HG03460 (cell line): ENCODE results near the gene TNFAIP3.

Experiments used
- ATAC-seq: cut with Tn5 transposase; IDR thresholded peaks from one replicate; pipeline ENCODE4 v1.9.1; 2021; ENCODE audit not compliant: unreplicated experiment

Gene TNFAIP3

DNA sequence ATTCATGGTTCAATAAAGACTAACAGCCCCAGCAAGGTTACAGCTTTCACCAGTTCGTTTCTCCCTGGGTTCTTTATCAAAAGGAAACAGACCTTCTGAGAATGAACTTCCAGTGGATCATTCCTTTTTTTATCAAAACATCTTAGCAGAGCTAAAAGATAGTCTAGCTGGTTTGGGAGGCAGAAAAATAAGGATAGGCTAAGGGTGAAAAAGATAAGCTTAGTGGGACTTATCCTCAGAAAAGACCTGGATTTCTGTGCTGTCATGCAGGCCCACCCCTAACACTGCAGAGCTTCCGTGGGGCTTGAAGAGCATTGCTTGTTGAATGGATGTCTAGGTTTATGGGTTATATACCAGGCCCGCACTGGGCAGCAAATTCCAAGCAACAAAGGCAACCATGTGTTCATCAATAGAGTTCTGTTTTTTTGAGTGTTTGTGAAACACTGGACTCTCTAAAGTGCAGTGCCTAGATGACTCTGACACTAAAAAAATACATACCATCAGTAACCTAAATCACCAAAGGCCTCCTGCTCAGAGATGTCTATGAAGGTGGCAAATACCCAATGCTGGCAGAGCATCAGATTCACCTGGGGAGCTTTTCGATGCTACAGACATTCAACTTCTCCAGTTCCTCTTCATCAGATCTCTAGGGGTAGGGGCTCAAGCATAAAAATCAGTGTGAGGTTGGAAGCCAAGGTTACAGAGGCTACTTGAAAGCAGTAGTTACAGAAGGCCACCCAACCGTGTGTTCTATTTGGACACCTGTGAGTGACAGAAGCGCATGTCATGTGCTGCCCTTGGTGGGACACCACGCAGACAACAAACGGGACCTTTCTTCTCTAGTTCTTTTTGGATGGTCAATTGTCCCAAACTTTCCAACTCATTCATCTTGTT, 53.0 kb downstream of the TNFAIP3 start:
- ATAC-seq = peak; percentile 34

DNA sequence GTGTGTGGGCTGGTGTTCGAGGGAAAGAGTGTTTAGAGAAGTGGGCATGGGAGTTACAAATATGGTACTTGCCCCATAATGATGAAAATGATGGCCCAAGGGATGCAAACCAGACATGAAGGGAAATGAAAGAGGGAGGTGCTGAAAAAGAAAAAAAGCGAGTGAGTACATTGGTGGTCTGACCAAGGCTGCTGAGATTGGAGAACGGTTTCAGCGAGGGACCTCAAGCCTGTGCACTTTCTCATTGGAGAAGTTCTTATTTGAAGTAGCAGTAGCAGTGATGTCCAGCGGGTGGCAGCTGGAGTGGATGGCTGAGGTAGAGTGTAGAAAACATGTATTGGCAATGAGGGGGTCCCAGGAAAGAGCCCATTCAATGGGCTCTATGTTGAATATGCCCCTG, 54.8 kb downstream of the TNFAIP3 start:
- peak; percentile 51 for ATAC-seq

DNA sequence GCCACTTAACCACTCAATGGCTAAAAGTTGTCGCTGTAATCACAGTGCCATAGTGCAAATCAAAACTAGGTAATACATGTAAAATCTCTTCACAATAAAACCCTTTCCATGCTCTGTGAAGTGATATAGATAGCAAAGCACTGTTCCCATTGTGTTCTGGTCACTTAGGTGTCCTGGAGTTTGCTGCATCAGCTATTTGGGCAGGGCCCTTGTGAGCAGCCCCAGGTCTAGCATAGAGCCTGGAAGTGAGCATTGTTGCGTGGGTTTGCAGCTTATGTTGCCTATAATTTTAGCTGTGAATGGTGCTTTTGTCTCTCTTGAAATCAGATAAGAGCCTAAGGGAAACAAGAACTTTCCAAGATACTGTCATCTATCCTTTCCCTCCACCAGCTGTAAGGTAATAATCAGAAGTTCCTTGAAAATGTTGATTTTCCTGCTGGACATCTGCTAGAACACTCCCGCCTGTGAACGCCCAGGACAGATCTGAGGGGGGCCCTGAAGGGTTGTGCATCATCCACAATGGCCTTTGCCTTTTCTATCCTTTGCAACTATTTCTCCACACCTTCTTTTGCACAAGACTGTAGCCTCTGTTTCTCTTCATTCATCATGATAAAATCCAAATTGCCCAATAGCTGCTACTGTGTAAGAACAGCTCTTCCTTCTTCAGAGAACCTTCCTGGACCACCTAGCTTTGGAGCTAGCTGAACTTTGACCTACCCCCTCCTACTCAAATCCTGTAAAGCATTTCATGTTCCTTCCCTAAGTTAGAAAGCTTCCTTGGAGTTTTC, 57.0 kb downstream of the TNFAIP3 start:
- ATAC-seq = no peak

DNA sequence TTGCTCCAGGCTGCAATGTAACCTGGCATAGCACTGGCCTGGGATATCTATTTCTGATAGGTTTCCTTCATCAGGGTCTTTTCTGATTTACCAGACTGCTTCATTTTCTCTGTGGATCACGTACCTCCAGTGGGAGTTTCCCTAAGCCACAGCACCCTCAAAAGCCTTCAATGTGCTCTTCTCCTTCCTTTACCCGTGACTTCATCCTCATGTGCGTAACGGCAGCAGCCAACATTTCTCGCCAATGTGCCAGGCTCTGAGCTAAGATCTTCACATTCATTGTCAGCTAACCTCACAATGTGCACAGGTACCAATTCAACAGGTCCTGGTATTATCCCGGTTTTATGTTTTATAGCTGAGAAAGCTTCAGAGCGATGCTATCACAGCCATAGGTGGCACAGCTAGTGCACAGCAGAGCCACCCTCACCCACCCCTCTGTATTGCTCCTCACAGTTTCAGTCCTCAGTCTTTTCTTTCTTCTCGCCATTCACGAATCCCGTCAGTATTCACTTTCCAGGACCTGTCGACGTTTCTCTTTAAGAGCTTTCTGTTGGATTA, 58.2 kb downstream of the TNFAIP3 start:
- no peak for ATAC-seq

DNA sequence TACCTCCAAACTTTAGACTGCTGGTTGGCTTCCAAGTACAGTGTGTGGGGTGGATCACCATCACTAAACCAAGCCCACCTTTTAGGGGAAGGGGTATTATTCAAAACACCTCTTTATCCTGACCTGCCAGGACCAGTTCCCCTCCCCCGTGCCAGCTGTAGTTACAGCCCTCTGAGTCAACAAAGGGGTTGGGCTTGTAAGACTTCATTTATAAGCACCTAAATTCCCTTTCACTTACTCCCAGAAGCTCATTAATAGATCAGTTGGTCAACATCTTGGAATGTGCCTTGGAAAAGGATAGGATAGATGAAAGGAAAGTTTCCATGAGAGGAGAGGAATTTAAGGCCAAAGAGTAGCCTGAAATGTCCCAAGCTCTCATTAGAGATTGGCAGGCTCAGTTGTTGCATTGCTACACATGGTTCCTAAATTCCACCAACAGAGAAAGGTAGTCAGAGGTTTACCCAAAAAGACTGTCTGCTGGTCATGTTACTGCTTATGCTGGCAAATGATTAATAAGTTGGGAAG, 59.2 kb downstream of the TNFAIP3 start:
- no peak for ATAC-seq

DNA sequence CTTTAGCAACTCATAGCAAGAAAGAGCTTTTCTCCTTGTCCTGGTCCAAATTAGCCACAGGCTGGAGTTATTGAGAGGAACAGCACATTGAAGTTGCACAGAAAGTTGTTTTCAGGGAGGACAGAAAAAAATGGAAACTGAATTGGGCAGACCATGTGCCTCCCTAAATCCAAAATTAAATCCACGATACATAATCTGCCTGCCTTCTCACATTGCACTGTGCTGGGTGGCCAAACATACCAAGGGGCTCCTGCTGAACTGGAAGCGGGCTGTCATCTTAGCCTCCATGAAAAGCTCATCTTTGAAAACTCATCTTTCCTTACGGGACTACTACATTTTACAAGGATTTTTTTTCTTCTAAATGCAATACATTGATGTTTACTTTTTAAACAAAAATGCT, 59.9 kb downstream of the TNFAIP3 start:
- no peak for ATAC-seq

DNA sequence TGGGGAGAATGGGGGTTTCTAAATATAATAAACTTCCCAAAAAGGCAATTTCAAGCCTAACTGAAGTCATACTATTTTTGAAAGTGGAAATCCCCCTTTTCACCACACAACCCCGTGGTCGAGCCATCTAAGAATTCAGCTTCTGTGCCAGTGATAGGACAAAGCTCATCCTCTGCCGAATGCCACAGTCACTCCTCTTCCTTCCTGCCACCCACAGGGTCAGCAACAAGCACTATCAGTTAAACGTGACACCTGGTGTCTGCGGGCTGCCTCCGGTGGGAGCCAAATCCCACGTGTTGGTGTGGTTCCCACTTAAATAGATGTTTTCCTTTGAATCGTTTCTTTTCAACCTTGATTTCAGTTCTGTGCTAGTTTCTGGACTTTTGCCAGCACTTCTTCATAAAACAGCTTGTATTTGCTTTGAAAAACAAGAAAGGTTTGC, 60.7 kb downstream of the TNFAIP3 start:
- ATAC-seq = peak; percentile 92

DNA sequence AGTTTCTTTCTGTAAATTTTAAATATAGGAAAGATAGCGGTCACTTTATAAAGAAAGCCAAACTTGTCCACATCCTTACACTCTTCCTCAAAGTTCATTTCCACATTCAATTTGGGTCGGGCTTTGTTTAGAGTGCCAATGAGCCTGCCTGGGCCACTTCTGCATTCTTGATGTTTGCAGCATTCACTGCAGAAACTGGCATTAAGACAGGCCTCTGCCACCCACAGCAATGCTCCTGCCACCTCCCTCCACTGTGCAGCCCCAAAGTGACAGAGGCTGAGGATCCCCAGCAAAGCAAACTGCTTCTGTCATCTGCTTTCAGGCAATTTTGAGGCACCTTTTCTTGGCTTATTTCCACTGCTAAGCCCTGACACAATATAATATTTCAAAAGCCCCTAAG, 61.2 kb downstream of the TNFAIP3 start:
- no peak for ATAC-seq

DNA sequence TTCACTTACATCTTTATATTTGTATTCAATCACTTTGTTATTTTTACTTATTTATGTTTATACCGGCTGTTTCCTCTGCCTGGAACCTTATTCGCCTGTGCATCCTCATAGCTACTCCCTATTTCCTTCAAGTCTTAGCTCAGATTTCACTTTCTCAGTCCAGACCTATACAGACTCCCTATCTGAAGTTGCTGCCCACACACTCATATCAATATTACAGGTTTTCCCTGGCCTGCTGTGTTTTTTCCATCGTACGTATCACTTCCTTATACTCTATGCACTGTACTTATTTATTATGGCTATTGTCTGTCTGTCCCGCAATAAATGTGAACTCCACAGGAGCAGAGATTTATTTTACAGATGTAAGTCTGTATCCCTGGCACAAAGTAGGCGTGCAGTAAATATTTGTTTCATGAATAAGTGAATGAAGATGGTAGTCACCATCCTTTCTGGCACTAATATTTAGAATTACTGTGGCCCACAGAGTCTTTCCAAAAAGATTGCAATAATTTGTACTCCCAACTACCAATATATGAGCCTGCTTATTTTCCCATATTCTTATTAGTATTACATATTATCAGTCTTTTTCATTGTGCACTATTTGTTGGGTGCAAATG, 64.9 kb downstream of the TNFAIP3 start:
- no peak for ATAC-seq
